Neural cell (in vitro differentiated cells): ENCODE measurements around the gene ASIC1.

ENCODE experiments used
- EP300 ChIP-seq: fragments of 450-650 bp; conservative IDR thresholded peaks from 2 replicates; pipeline ENCODE4 v1.6.1; 2014; ENCODE audit warnings: antibody characterized with exemption, mild to moderate bottlenecking, moderate library complexity; ENCODE audit not compliant: poor library complexity, severe bottlenecking
- EZH2 ChIP-seq: fragments of 200-600, 300-800 bp; shearing (Covaris generic), sonication (generic); IDR thresholded peaks from 2 replicates; pipeline ENCODE4 v1.6.1; 2014; ENCODE audit warnings: antibody characterized with exemption, low read length, borderline replicate concordance, mild to moderate bottlenecking; ENCODE audit not compliant: insufficient read depth, poor library complexity, severe bottlenecking
- POLR2AphosphoS5 ChIP-seq: IDR thresholded peaks from 2 replicates; pipeline ENCODE4 v1.6.1; 2012
- RAD21 ChIP-seq: fragments of 450-650 bp; conservative IDR thresholded peaks from 2 replicates; pipeline ENCODE4 v1.6.1; 2014; ENCODE audit warnings: antibody characterized with exemption, mild to moderate bottlenecking, moderate library complexity
- SMC3 ChIP-seq: fragments of 450-650 bp; conservative IDR thresholded peaks from 2 replicates; pipeline ENCODE4 v1.6.1; 2014; ENCODE audit warnings: antibody characterized with exemption, mild to moderate bottlenecking, moderate library complexity; ENCODE audit not compliant: poor library complexity
- TAF1 ChIP-seq: IDR thresholded peaks from 2 replicates; pipeline ENCODE4 v1.6.1; 2012; ENCODE audit warnings: low read depth
- TF ChIP-seq, protein P1 (sequence below): fragments of 450-650 bp; IDR thresholded peaks from 2 replicates; pipeline ENCODE4 v1.5.1; 2014; ENCODE audit warnings: antibody characterized with exemption, mild to moderate bottlenecking, moderate library complexity; ENCODE audit not compliant: poor library complexity, severe bottlenecking
- TF ChIP-seq, protein P2 (sequence below): IDR thresholded peaks from 2 replicates; pipeline ENCODE4 v1.6.1; 2012; ENCODE audit warnings: borderline replicate concordance

DNA sequence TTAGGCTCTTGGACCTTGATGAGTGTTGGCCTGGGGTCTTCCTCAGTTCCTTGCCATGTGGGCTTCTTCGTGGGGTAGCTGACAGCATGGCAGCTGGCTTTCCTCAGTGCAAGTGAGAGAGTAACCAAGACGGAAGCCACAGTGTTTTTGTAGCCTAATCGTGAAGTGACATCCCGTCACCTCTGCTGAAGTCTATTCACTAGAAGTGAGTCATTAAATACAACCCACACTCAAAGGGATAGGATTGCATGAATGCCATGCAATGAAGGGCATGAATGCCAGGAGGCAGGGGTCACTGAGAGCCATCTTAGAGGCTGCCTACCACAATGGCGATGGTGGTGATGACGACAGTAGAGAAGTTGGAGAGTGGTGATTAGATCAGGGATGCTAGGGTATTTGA, 13.5 kb upstream of the ASIC1 start:
- TF ChIP-seq POLR2AphosphoS5 (no peak), EP300 (no peak), EZH2 (no peak), SMC3 (no peak), TAF1 (no peak), RAD21 (no peak)
- TF ChIP-seq, protein P1, sequence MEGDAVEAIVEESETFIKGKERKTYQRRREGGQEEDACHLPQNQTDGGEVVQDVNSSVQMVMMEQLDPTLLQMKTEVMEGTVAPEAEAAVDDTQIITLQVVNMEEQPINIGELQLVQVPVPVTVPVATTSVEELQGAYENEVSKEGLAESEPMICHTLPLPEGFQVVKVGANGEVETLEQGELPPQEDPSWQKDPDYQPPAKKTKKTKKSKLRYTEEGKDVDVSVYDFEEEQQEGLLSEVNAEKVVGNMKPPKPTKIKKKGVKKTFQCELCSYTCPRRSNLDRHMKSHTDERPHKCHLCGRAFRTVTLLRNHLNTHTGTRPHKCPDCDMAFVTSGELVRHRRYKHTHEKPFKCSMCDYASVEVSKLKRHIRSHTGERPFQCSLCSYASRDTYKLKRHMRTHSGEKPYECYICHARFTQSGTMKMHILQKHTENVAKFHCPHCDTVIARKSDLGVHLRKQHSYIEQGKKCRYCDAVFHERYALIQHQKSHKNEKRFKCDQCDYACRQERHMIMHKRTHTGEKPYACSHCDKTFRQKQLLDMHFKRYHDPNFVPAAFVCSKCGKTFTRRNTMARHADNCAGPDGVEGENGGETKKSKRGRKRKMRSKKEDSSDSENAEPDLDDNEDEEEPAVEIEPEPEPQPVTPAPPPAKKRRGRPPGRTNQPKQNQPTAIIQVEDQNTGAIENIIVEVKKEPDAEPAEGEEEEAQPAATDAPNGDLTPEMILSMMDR: no peak
- TF ChIP-seq, protein P2, sequence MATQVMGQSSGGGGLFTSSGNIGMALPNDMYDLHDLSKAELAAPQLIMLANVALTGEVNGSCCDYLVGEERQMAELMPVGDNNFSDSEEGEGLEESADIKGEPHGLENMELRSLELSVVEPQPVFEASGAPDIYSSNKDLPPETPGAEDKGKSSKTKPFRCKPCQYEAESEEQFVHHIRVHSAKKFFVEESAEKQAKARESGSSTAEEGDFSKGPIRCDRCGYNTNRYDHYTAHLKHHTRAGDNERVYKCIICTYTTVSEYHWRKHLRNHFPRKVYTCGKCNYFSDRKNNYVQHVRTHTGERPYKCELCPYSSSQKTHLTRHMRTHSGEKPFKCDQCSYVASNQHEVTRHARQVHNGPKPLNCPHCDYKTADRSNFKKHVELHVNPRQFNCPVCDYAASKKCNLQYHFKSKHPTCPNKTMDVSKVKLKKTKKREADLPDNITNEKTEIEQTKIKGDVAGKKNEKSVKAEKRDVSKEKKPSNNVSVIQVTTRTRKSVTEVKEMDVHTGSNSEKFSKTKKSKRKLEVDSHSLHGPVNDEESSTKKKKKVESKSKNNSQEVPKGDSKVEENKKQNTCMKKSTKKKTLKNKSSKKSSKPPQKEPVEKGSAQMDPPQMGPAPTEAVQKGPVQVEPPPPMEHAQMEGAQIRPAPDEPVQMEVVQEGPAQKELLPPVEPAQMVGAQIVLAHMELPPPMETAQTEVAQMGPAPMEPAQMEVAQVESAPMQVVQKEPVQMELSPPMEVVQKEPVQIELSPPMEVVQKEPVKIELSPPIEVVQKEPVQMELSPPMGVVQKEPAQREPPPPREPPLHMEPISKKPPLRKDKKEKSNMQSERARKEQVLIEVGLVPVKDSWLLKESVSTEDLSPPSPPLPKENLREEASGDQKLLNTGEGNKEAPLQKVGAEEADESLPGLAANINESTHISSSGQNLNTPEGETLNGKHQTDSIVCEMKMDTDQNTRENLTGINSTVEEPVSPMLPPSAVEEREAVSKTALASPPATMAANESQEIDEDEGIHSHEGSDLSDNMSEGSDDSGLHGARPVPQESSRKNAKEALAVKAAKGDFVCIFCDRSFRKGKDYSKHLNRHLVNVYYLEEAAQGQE: no peak
